HEK293T (cell line): ENCODE data around the gene SERPINE2.

ENCODE experiments used
- BHLHE40 ChIP-seq: fragments of 450-650 bp; IDR thresholded peaks from 2 replicates; pipeline ENCODE4 v1.6.1; 2016; ENCODE audit warnings: mild to moderate bottlenecking, moderate library complexity, borderline replicate concordance
- ELF4 ChIP-seq: fragments of 450-650 bp; IDR thresholded peaks from 2 replicates; pipeline ENCODE4 v1.6.1; 2017; ENCODE audit warnings: antibody characterized with exemption
- L3MBTL2 ChIP-seq: fragments of 450-650 bp; conservative IDR thresholded peaks from 2 replicates; pipeline ENCODE4 v1.6.1; 2016; ENCODE audit warnings: mild to moderate bottlenecking
- NFRKB ChIP-seq: fragments of 450-650 bp; IDR thresholded peaks from 2 replicates; pipeline ENCODE4 v1.6.1; 2016; ENCODE audit warnings: mild to moderate bottlenecking, moderate library complexity
- SP1 ChIP-seq: fragments of 450-650 bp; IDR thresholded peaks from 2 replicates; pipeline ENCODE4 v1.6.1; 2017
- SUZ12 ChIP-seq: fragments of 450-650 bp; IDR thresholded peaks from 2 replicates; pipeline ENCODE4 v1.6.1; 2016; ENCODE audit warnings: mild to moderate bottlenecking
- TARDBP ChIP-seq: fragments of 450-650 bp; IDR thresholded peaks from 2 replicates; pipeline ENCODE4 v1.6.1; 2016
- TF ChIP-seq, protein P1 (sequence below): fragments of 450-650 bp; IDR thresholded peaks from 2 replicates; pipeline ENCODE4 v1.6.1; 2016

DNA sequence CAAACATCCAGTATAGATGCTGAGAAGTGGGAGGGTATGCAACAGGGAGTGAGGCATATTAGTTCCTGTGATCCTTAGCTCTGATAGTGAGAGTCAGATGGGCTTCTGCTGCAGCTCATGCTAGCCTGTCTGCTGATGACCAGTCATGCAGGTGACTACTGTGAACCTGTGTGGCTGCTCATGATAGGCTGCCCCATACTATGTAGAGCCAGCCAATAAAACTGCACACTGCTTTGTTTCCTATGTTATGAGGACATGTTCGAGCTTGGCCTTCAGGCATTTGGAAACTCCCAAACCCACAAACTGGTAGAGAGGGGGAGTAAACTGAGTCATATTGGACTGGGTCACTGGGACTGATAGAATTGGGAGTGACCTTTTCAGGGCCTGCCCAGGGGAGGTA lies 20.1 kb upstream of the SERPINE2 start:
- no peak for TF ChIP-seq L3MBTL2
- no peak for TF ChIP-seq SP1
- TF ChIP-seq NFRKB, result no peak
- no peak for TF ChIP-seq TARDBP
- TF ChIP-seq BHLHE40, result no peak
- no peak for TF ChIP-seq SUZ12
- TF ChIP-seq, protein P1, sequence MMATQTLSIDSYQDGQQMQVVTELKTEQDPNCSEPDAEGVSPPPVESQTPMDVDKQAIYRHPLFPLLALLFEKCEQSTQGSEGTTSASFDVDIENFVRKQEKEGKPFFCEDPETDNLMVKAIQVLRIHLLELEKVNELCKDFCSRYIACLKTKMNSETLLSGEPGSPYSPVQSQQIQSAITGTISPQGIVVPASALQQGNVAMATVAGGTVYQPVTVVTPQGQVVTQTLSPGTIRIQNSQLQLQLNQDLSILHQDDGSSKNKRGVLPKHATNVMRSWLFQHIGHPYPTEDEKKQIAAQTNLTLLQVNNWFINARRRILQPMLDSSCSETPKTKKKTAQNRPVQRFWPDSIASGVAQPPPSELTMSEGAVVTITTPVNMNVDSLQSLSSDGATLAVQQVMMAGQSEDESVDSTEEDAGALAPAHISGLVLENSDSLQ, result no peak
- TF ChIP-seq ELF4, result no peak
